ENCODE data around the gene SUMO4. TPM values are rescaled to one million over a fixed set of nuclear protein-coding genes. Genes with fewer than 3 reads are reported as not detected.

Gene SUMO4
- polyA plus RNA-seq, 1 of the 3 experiments (the other 2 are of a cell fraction) = not detected

DNA sequence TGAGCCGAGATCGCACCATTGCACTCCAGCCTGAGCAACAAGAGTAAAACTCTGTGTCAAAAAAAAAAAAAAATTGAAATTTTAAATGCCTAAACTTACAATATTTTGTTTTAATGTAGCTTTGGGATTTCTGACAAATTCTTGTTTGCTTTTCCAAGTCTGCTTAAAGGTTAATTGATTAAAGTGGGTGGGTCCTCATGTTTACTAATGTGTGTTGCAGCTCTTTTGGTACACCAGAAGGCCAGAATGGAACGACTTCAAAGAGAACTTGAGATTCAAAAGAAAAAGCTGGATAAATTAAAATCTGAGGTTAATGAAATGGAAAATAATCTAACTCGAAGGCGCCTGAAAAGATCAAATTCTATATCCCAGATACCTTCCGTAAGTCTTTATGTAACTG, 2.7 kb upstream of the SUMO4 start:
- H2AFZ ChIP-seq (ENCODE audit: low read depth) = no peak overlapping the region
- H3K4me2 ChIP-seq = no peak overlapping the region
- H3K9me3 ChIP-seq = no peaks in the 10 kb centered on the region
- ChIA-PET CTCF (interaction anchor here (1.0 to 2.5 kb wide), 3 partner anchors 35 to 369 kb away, joined by 3 to 12 read pairs (median 3); no protein-coding TSS in a partner anchor), POLR2A (no interaction called here)
- H3K36me3 ChIP-seq (replicated peaks in 1 of 2; ENCODE audit: control insufficient read depth in 1 of 2, insufficient read depth in 2 of 2, low read length in 1 of 2) = peaks cover 53 to 81% of the 10 kb centered on the region in 2 experiments
- WGBS (ENCODE audit: low lambda C conversion rate) = 98% methylated on average over 6 of the region's 6 CpGs
- H3K27me3 ChIP-seq (ENCODE audit: insufficient read depth) = no peaks in the 10 kb centered on the region
- TF ChIP-seq, protein P1, sequence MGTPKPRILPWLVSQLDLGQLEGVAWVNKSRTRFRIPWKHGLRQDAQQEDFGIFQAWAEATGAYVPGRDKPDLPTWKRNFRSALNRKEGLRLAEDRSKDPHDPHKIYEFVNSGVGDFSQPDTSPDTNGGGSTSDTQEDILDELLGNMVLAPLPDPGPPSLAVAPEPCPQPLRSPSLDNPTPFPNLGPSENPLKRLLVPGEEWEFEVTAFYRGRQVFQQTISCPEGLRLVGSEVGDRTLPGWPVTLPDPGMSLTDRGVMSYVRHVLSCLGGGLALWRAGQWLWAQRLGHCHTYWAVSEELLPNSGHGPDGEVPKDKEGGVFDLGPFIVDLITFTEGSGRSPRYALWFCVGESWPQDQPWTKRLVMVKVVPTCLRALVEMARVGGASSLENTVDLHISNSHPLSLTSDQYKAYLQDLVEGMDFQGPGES (IDR thresholded peaks at IDR 0.05; ENCODE audit: low read depth, low read length) = no peak
- TF ChIP-seq EP300 (IDR thresholded peaks at IDR 0.05; ENCODE audit: borderline replicate concordance in 1 of 2, low read depth in 1 of 2, low read length in 1 of 2) (no peak), RCOR1 (IDR thresholded peaks at IDR 0.05; ENCODE audit: low read length) (no peak), FOSL2 (IDR thresholded peaks at IDR 0.05; ENCODE audit: borderline replicate concordance, low read depth) (no peak), JUND (IDR thresholded peaks at IDR 0.05) (no peak), MXI1 (IDR thresholded peaks at IDR 0.05; ENCODE audit: low read depth, low read length) (no peak), MEF2A (IDR thresholded peaks at IDR 0.05; ENCODE audit: borderline replicate concordance, low read depth) (no peak), SMC3 (IDR thresholded peaks at IDR 0.05; ENCODE audit: low read depth, low read length) (no peak), ELF1 (IDR thresholded peaks at IDR 0.05) (no peak), YY1 (IDR thresholded peaks at IDR 0.05; ENCODE audit: low read depth) (no peak), FOXJ3 (CRISPR knock-in tag; IDR thresholded peaks at IDR 0.05) (no peak), NFIC (IDR thresholded peaks at IDR 0.05; ENCODE audit: borderline replicate concordance) (no peak), TEAD4 (IDR thresholded peaks at IDR 0.05; ENCODE audit: borderline replicate concordance, insufficient read depth) (no peak), EZH2phosphoT487 (IDR thresholded peaks at IDR 0.05; ENCODE audit: borderline replicate concordance, low read depth) (no peak)
- TF ChIP-seq, protein P2, sequence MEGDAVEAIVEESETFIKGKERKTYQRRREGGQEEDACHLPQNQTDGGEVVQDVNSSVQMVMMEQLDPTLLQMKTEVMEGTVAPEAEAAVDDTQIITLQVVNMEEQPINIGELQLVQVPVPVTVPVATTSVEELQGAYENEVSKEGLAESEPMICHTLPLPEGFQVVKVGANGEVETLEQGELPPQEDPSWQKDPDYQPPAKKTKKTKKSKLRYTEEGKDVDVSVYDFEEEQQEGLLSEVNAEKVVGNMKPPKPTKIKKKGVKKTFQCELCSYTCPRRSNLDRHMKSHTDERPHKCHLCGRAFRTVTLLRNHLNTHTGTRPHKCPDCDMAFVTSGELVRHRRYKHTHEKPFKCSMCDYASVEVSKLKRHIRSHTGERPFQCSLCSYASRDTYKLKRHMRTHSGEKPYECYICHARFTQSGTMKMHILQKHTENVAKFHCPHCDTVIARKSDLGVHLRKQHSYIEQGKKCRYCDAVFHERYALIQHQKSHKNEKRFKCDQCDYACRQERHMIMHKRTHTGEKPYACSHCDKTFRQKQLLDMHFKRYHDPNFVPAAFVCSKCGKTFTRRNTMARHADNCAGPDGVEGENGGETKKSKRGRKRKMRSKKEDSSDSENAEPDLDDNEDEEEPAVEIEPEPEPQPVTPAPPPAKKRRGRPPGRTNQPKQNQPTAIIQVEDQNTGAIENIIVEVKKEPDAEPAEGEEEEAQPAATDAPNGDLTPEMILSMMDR (IDR thresholded peaks at IDR 0.05) = no peak
- TF ChIP-seq, protein P3, sequence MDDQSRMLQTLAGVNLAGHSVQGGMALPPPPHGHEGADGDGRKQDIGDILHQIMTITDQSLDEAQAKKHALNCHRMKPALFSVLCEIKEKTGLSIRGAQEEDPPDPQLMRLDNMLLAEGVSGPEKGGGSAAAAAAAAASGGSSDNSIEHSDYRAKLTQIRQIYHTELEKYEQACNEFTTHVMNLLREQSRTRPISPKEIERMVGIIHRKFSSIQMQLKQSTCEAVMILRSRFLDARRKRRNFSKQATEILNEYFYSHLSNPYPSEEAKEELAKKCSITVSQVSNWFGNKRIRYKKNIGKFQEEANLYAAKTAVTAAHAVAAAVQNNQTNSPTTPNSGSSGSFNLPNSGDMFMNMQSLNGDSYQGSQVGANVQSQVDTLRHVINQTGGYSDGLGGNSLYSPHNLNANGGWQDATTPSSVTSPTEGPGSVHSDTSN (IDR thresholded peaks at IDR 0.05) = no peak
- no peak overlapping the region for H3K9ac ChIP-seq
- DNase-seq = no peak
- H3K9me2 ChIP-seq = no peaks in the 10 kb centered on the region
- peaks cover 56% of the 10 kb centered on the region for H3K79me2 ChIP-seq (ENCODE audit: insufficient read depth)
- no peak overlapping the region for H3K4me3 ChIP-seq (ENCODE audit: low read depth in 2 of 2, low read length in 1 of 2)
- peaks cover 0 to 5% of the 10 kb centered on the region in 2 experiments; a peak in 2 of 4 replicates for H3K4me1 ChIP-seq (ENCODE audit: control insufficient read depth in 1 of 2, insufficient read depth in 2 of 2, low read depth in 1 of 2, low read length in 1 of 2)
- no peak overlapping the region for H3K27ac ChIP-seq (ENCODE audit: low read depth in 2 of 2, low read length in 1 of 2)
- H3F3A ChIP-seq (replicated peaks; ENCODE audit: insufficient read depth) = peaks cover 4% of the 10 kb centered on the region
- peaks cover 29% of the 10 kb centered on the region for H4K20me1 ChIP-seq (ENCODE audit: insufficient read depth)
